Esophagus muscularis mucosa (tissue), 4 donors: ENCODE results near the gene B4GALT5. TPM values are rescaled to one million over a fixed set of nuclear protein-coding genes. Genes with fewer than 3 reads are reported as not detected.

Experiments
- DNase-seq: peaks from one replicate; pipeline ENCODE4 v3.0.0-alpha.2; 2017; ENCODE audit errors: extremely low spot score
- H3K27ac ChIP-seq, 4 donors: fragments of 200-600 bp; sonication (generic); replicated peaks in 1 of 4; 1 replicate in 3 of 4; 2 replicates in 1 of 4; pipeline ENCODE4 v1.5.1; 2016 to 2019; ENCODE audit warnings: mild to moderate bottlenecking in 1 of 4
- H3K27me3 ChIP-seq, 4 donors: fragments of 200-600 bp; sonication (generic); one replicate each; pipeline versions ENCODE4 v1.5.1 to v1.6.0; 2016 to 2019
- H3K36me3 ChIP-seq, 4 donors: fragments of 200-600 bp; sonication (generic); one replicate each; pipeline ENCODE4 v1.5.1; 2016 to 2019
- H3K4me1 ChIP-seq, 4 donors: fragments of 200-600 bp; sonication (generic); one replicate each; pipeline ENCODE4 v1.5.1; 2016 to 2019
- H3K4me3 ChIP-seq, 4 donors: fragments of 200-600 bp; sonication (generic); 1 replicate in 2 of 4; 2 replicates in 2 of 4; pipeline ENCODE4 v1.5.1; 2016 to 2019; ENCODE audit warnings: mild to moderate bottlenecking in 4 of 4, moderate library complexity in 1 of 4
- H3K9me3 ChIP-seq, 4 donors: fragments of 200-600 bp; sonication (generic); 1 replicate in 3 of 4; 2 replicates in 1 of 4; pipeline ENCODE4 v1.5.1; 2016 to 2019
- CTCF ChIP-seq, 3 experiments: fragments of 200-600 bp in 2 of 3; fragments of 450-650 bp in 1 of 3; sonication (generic) in 2 of 3; IDR thresholded peaks; one replicate each; pipeline ENCODE4 v1.5.1; 2017 to 2019; ENCODE audit warnings: antibody characterized with exemption in 3 of 3, mild to moderate bottlenecking in 2 of 3, moderate library complexity in 1 of 3
- EP300 ChIP-seq: sonication (generic); formaldehyde crosslinking; IDR thresholded peaks from one replicate; pipeline ENCODE4 v1.6.1; 2017; ENCODE audit warnings: antibody characterized with exemption
- POLR2A ChIP-seq: fragments of 450-650 bp; IDR thresholded peaks from one replicate; pipeline ENCODE4 v1.6.1; 2017; ENCODE audit warnings: antibody characterized with exemption, moderate library complexity, mild to moderate bottlenecking, low read depth
- POLR2AphosphoS5 ChIP-seq, 2 donors: sonication (generic); formaldehyde crosslinking; IDR thresholded peaks; one replicate each; pipeline ENCODE4 v1.6.1; 2017; ENCODE audit warnings: antibody characterized with exemption in 2 of 2
- WGBS: methylation state at CpG from one replicate; pipeline ENCODE4 v1.1.5; 2018; 5-methylcytosine and 5-hydroxymethylcytosine counted together
- intact Hi-C: fragments of 100-400 bp; cut with DNase I; formaldehyde crosslinking; loops from one replicate; pipeline ENCODE4 v1.15.1; 2023
- total RNA-seq, 4 donors: library from RNA; depleted of rRNA; stranded (reverse); fragments of >200 nt; gene quantifications; one replicate each; pipeline versions ENCODE4 v1.1.0 to v1.2.1, GENCODE V29; 2016

B4GALT5 gene
- total RNA-seq, 4 donors from 2014 or later = 23.3 to 51.2 (median 37.1) TPM

DNA sequence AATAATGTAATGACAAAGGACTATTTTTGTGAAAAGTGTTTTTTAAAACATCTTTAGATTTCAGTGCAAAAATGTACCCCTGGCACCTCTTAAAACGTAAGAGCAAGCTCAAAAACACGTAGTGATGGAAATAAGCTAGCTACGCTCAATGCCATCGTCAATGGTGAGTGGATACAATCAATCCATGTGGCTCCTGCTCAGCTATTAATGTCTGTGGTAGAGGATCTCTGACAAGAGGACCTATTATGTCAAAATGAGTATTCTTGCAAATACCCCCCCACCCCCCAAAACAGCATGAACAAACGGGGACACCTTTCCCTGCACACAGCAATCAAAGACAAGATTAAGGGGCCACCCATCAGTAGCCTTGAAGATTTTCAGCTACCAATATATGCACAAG, 80.7 kb downstream of the B4GALT5 start:
- Histone ChIP-seq H3K4me3 (no peak overlapping the region), H3K36me3 (peaks cover 8 to 46% (median 36%) of the 10 kb centered on the region in 4 donors), H3K4me1 (peaks cover 0 to 33% (median 25%) of the 10 kb centered on the region in 4 donors), H3K27me3 (no peaks in the 10 kb centered on the region), H3K27ac (no peak overlapping the region), H3K9me3 (peaks cover 0 to 5% (median 0%) of the 10 kb centered on the region in 4 donors)
- TF ChIP-seq POLR2AphosphoS5 (IDR thresholded peaks at IDR 0.05) (no peak), EP300 (no peak), POLR2A (no peak), CTCF (IDR thresholded peaks at IDR 0.05) (no peak)
- whole genome bisulfite sequencing = 90% methylated on average over 5 of the region's 5 CpGs
- intact Hi-C loops = no loop called here
- no peak for DNase-seq

DNA sequence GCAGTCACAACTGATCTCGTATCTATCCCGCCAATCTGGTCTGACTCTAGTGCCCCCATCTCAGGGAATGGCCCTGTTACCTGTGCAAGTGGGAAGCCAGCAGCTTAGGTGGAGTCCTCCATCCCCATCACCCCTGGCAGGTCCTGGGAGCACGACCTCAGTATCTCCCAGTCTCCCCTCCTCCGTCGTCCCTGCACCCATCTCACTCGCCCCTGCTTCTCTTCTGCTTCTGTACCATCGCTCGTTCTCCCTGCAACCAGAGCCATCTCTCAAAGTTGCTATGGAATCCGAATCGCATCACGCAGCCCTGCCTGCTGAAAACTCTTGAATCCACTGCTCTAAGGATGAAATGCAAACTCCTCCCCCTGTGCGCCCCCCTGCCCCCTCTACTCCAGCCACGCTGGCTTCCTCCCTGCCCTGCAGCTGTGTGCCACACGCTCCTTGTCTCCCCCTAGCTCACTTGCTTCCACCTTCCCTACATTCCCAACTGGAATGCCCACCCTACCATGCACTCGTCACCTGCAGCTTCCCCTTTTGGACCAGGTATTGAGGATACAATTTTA, 81.7 kb downstream of the B4GALT5 start:
- Histone ChIP-seq H3K27me3 (no peaks in the 10 kb centered on the region), H3K9me3 (peaks cover 0 to 5% (median 0%) of the 10 kb centered on the region in 4 donors), H3K4me3 (no peak overlapping the region), H3K36me3 (peaks cover 2 to 35% (median 31%) of the 10 kb centered on the region in 4 donors), H3K4me1 (peaks cover 0 to 33% (median 25%) of the 10 kb centered on the region in 4 donors), H3K27ac (peak overlapping the region in 2 of 4 donors; percentile 41 to 65)
- 86% methylated on average over 15 of the region's 15 CpGs for WGBS
- TF ChIP-seq CTCF (IDR thresholded peaks at IDR 0.05) (no peak), POLR2A (no peak), POLR2AphosphoS5 (IDR thresholded peaks at IDR 0.05) (no peak), EP300 (no peak)
- intact Hi-C loops = no loop called here
- no peak for DNase-seq

DNA sequence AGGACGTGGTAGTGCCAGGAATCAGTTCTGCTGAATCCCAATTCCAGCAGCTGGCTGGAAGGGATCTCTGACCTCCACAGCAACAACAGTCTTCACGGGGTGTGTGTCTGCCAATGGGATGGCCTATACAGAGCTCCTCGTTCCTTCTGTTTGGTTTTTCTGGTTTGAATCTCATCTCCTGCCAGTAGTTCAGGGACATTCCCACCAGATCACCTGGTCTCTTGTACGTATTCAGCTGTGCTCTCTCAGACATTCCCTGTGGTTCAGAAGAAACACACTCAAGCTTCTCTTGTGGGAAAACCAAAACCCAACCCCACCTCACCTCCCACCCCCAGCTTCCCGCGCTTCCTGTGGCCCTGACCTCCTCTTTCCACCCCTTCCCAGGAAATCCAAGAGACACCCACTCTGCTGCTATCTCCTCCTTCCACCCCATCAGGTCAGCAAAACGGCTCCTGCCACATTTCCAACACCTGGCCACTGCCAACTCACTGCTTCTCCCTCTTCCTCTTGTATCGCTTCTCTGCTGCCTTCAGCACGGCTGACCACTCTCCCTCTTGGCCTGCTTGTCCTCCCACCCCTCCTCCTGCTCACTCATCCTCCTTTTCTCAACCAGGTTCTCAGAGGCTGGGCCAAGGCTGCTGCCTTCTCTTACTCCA, 82.5 kb downstream of the B4GALT5 start:
- H3K36me3 ChIP-seq = peaks cover 0 to 27% (median 23%) of the 10 kb centered on the region in 4 donors
- H3K27me3 ChIP-seq = no peaks in the 10 kb centered on the region
- peak overlapping the region; percentile 14 to 65 (median 48) for H3K27ac ChIP-seq
- H3K4me3 ChIP-seq = no peak overlapping the region
- TF ChIP-seq POLR2AphosphoS5 (IDR thresholded peaks at IDR 0.05) = no peak
- TF ChIP-seq CTCF (IDR thresholded peaks at IDR 0.05) = no peak
- TF ChIP-seq POLR2A = no peak
- peaks cover 0 to 27% (median 24%) of the 10 kb centered on the region in 4 donors for H3K4me1 ChIP-seq
- H3K9me3 ChIP-seq = peaks cover 0 to 5% (median 0%) of the 10 kb centered on the region in 4 donors
- DNase-seq = no peak
- 45% methylated on average over 9 of the region's 9 CpGs for WGBS
- intact Hi-C loops = no loop called here

- no peak for DNase-seq
- Histone ChIP-seq H3K9me3 (peaks cover 0 to 5% (median 0%) of the 10 kb centered on the region in 4 donors), H3K27me3 (no peaks in the 10 kb centered on the region), H3K27ac (peak overlapping the region in 2 of 4 donors; percentile 41 to 65), H3K4me3 (no peak overlapping the region), H3K36me3 (peaks cover 0 to 20% (median 17%) of the 10 kb centered on the region in 4 donors), H3K4me1 (peaks cover 0 to 23% (median 21%) of the 10 kb centered on the region in 4 donors)
- intact Hi-C loops = no loop called here
- 76% methylated on average over 10 of the region's 10 CpGs for WGBS
- no peak for TF ChIP-seq POLR2AphosphoS5 (IDR thresholded peaks at IDR 0.05)
- no peak for TF ChIP-seq POLR2A
- TF ChIP-seq EP300 = no peak
- TF ChIP-seq CTCF (IDR thresholded peaks at IDR 0.05) = no peak
These were observed 83.2 kb downstream of the B4GALT5 start for GRCh38 chr20:49630396-49630951.
